ENCODE results near the gene ENTREP1.
"Not testable (repeated sequence)": the region's sequence is repeated elsewhere in the genome, so short reads cannot be mapped to it uniquely, and the experiment has no call there.

The ENTREP1 gene

DNA sequence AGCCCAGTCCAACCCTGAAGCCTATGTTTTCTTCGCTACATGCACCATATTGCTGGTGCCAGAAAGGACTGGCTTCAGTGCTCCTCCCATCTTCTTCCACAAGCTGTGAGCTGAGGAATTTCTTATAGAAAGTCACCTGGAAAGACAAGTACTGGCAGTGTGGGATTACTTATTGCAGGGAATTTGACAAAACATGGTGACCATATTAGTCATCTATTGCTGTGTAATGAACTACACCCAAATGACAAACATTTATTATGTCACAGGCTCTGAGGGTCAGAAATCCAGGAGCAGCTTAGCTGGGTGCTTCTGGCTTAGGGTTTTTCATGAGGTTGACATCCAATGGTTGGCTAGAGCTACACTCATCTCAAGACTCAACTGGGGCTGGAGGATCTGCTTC, 75.5 kb downstream of the ENTREP1 start:
- Histone ChIP-seq H3K27me3 (ENCODE audit: control insufficient read depth, low read length) (no peaks in the 10 kb centered on the region), H3K36me3 (ENCODE audit: control insufficient read depth, low read length) (no peaks in the 10 kb centered on the region), H3K4me2 (ENCODE audit: low read length) (no peak overlapping the region), H3F3A (ENCODE audit: control insufficient read depth, insufficient read depth) (no peaks in the 10 kb centered on the region), H3K79me2 (ENCODE audit: control insufficient read depth, low read length) (no peaks in the 10 kb centered on the region), H4K20me1 (ENCODE audit: control insufficient read depth, insufficient read depth, low read depth, low read length) (no peaks in the 10 kb centered on the region), H3K9me3 (ENCODE audit: control insufficient read depth, insufficient read depth, low read length) (no peaks in the 10 kb centered on the region), H3K9me2 (replicated peaks; ENCODE audit: control insufficient read depth, low read length) (no peaks in the 10 kb centered on the region), H3K4me1 (ENCODE audit: control insufficient read depth, low read length) (no peaks in the 10 kb centered on the region), H3K27ac (ENCODE audit: low read depth, low read length) (no peak overlapping the region), H3K4me3 (ENCODE audit: low read length) (no peak overlapping the region)
- TF ChIP-seq, protein P1, sequence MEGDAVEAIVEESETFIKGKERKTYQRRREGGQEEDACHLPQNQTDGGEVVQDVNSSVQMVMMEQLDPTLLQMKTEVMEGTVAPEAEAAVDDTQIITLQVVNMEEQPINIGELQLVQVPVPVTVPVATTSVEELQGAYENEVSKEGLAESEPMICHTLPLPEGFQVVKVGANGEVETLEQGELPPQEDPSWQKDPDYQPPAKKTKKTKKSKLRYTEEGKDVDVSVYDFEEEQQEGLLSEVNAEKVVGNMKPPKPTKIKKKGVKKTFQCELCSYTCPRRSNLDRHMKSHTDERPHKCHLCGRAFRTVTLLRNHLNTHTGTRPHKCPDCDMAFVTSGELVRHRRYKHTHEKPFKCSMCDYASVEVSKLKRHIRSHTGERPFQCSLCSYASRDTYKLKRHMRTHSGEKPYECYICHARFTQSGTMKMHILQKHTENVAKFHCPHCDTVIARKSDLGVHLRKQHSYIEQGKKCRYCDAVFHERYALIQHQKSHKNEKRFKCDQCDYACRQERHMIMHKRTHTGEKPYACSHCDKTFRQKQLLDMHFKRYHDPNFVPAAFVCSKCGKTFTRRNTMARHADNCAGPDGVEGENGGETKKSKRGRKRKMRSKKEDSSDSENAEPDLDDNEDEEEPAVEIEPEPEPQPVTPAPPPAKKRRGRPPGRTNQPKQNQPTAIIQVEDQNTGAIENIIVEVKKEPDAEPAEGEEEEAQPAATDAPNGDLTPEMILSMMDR (IDR thresholded peaks at IDR 0.05; ENCODE audit: low read depth, low read length, poor library complexity, severe bottlenecking) = no peak
- no peak for TF ChIP-seq EZH2phosphoT487 (IDR thresholded peaks at IDR 0.05; ENCODE audit: borderline replicate concordance, low read length)

DNA sequence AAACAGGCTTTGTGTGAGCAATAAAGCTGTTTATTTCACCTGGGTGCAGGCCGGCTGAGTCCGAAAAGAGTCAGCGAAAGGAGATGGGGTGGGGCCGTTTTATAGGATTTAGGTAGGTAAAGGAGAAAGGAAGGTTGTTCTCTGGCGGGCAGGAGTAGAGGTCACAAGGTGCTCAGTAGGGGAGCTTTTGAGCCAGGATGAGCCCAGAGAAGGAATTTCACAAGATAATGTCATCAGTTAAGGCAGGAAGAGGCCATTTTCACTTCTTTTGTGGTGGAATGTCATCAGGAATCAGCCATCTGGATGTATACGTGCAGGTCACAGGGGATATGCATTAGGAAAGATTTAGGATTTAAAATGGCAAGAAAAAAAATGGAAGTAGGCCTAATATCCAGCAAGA, 84.9 kb downstream of the ENTREP1 start:
- H3K27ac ChIP-seq (ENCODE audit: low read depth, low read length); H3K4me3 ChIP-seq (ENCODE audit: low read length); H3K36me3 ChIP-seq (ENCODE audit: control insufficient read depth, low read length); H3F3A ChIP-seq (ENCODE audit: control insufficient read depth, insufficient read depth); H4K20me1 ChIP-seq (ENCODE audit: control insufficient read depth, insufficient read depth, low read depth, low read length); H3K4me1 ChIP-seq (ENCODE audit: control insufficient read depth, low read length); H3K9me3 ChIP-seq (ENCODE audit: control insufficient read depth, insufficient read depth, low read length); H3K9me2 ChIP-seq (replicated peaks; ENCODE audit: control insufficient read depth, low read length); H3K27me3 ChIP-seq (ENCODE audit: control insufficient read depth, low read length); H3K79me2 ChIP-seq (ENCODE audit: control insufficient read depth, low read length); H3K4me2 ChIP-seq (ENCODE audit: low read length): not testable (repeated sequence)

DNA sequence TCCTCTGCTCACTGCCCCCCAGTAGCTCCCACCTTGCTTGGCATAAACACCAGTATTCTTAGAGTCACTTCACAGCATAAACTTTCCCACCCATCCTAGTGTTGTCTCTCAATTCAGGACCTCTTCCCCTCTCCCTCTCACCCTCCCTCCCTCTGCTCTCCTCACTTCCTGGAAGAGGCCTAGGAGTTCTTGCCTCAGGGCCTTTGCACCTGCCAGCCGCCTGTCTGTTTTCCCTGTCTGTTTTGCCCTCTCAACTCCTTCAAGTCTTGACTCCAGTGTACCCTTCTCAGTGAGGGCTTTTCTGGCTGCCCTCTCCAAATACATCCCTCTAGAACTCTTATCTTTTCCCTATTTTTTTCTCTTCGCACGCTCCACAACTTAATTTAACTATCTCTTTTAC, 86.2 kb downstream of the ENTREP1 start:
- H3K4me3 ChIP-seq (ENCODE audit: low read length) = no peak overlapping the region
- no peak for TF ChIP-seq EZH2phosphoT487 (IDR thresholded peaks at IDR 0.05; ENCODE audit: borderline replicate concordance, low read length)
- TF ChIP-seq, protein P1 (IDR thresholded peaks at IDR 0.05; ENCODE audit: low read depth, low read length, poor library complexity, severe bottlenecking) = no peak
- no peaks in the 10 kb centered on the region for H3K4me1 ChIP-seq (ENCODE audit: control insufficient read depth, low read length)
- no peaks in the 10 kb centered on the region for H3K9me2 ChIP-seq (replicated peaks; ENCODE audit: control insufficient read depth, low read length)
- no peaks in the 10 kb centered on the region for H3F3A ChIP-seq (ENCODE audit: control insufficient read depth, insufficient read depth)
- H3K27me3 ChIP-seq (ENCODE audit: control insufficient read depth, low read length) = no peaks in the 10 kb centered on the region
- no peak overlapping the region for H3K4me2 ChIP-seq (ENCODE audit: low read length)
- no peaks in the 10 kb centered on the region for H4K20me1 ChIP-seq (ENCODE audit: control insufficient read depth, insufficient read depth, low read depth, low read length)
- H3K79me2 ChIP-seq (ENCODE audit: control insufficient read depth, low read length) = no peaks in the 10 kb centered on the region
- no peak overlapping the region for H3K27ac ChIP-seq (ENCODE audit: low read depth, low read length)
- H3K36me3 ChIP-seq (ENCODE audit: control insufficient read depth, low read length) = no peaks in the 10 kb centered on the region
- no peaks in the 10 kb centered on the region for H3K9me3 ChIP-seq (ENCODE audit: control insufficient read depth, insufficient read depth, low read length)

DNA sequence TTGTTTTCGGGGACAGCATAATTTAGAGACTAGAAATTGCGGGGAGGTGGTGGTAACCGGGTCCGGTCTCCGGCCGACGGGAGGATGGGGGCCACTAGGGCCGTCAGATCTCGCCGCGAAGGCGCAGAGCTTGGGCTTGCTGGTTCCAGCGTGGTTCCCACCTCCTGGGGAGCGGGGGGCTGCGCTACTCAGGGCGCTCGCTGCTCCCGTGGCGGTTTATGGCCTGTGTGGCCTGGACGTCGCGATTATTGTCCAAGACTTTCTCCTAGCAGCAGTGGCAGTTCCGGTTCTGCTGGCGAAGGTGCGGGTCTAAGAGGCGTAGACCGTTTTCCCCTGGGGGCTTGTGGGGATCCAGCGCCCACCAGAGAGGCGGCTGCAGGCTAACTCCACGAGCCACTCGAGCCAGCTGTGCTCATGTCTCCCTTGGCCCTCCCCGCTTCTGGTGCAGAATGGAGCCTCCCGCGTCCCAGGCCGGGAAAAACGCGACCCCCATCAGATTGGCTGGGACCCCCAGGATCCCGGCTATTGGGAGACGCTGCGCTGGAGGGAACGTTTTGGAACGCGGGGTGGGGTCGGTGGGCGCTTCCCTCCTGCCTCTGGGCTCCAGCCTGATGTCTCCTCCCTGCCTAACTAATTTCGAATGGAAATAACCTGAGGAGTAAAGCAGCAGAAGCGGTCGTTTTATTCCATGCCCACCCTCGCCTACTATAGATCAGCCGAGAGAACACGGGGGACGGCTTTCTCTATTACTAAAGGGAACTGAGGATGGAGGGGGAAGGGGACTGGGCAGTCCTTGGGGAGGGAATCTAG, 87.1 kb downstream of the ENTREP1 start:
- H3K79me2 ChIP-seq (ENCODE audit: control insufficient read depth, low read length) = no peaks in the 10 kb centered on the region
- H3K9me3 ChIP-seq (ENCODE audit: control insufficient read depth, insufficient read depth, low read length) = no peaks in the 10 kb centered on the region
- no peaks in the 10 kb centered on the region for H3K27me3 ChIP-seq (ENCODE audit: control insufficient read depth, low read length)
- no peak overlapping the region for H3K4me2 ChIP-seq (ENCODE audit: low read length)
- no peak overlapping the region for H3K27ac ChIP-seq (ENCODE audit: low read depth, low read length)
- no peak overlapping the region for H3K4me3 ChIP-seq (ENCODE audit: low read length)
- H3K4me1 ChIP-seq (ENCODE audit: control insufficient read depth, low read length) = no peaks in the 10 kb centered on the region
- no peak for TF ChIP-seq EZH2phosphoT487 (IDR thresholded peaks at IDR 0.05; ENCODE audit: borderline replicate concordance, low read length)
- TF ChIP-seq, protein P1 (IDR thresholded peaks at IDR 0.05; ENCODE audit: low read depth, low read length, poor library complexity, severe bottlenecking) = no peak
- H3F3A ChIP-seq (ENCODE audit: control insufficient read depth, insufficient read depth) = no peaks in the 10 kb centered on the region
- no peaks in the 10 kb centered on the region for H4K20me1 ChIP-seq (ENCODE audit: control insufficient read depth, insufficient read depth, low read depth, low read length)
- H3K9me2 ChIP-seq (replicated peaks; ENCODE audit: control insufficient read depth, low read length) = no peaks in the 10 kb centered on the region
- H3K36me3 ChIP-seq (ENCODE audit: control insufficient read depth, low read length) = no peaks in the 10 kb centered on the region
